HepG2 (cell line): ENCODE measurements around the gene PHOSPHO2. TPM values are rescaled to one million over a fixed set of nuclear protein-coding genes. Genes with fewer than 3 reads are reported as not detected.
A peak's percentile ranks its signal among the peaks of the same experiment; 100 is the strongest.

Experiments used
- ATRX ChIP-seq: sonication (generic); formaldehyde crosslinking; IDR thresholded peaks from 2 replicates; pipeline ENCODE4 v1.4.0; 2020; ENCODE audit warnings: missing genetic modification reagents, borderline replicate concordance
- CHD4 ChIP-seq: fragments of 200-600 bp; sonication (generic); IDR thresholded peaks from 2 replicates; pipeline ENCODE4 v1.7.0; 2017; ENCODE audit warnings: mild to moderate bottlenecking, low read length, borderline replicate concordance
- KDM5B ChIP-seq: sonication (generic); formaldehyde crosslinking; IDR thresholded peaks from 2 replicates; pipeline ENCODE4 v1.4.0; 2020; ENCODE audit warnings: missing genetic modification reagents, mild to moderate bottlenecking, borderline replicate concordance
- MATR3 ChIP-seq: sonication (generic); formaldehyde crosslinking; IDR thresholded peaks from 2 replicates; pipeline ENCODE4 v1.4.0; 2020; ENCODE audit warnings: missing genetic modification reagents
- NBN ChIP-seq: fragments of 450-650 bp; conservative IDR thresholded peaks from 2 replicates; pipeline ENCODE4 v1.6.1; 2017
- NR2F2 ChIP-seq: IDR thresholded peaks from 2 replicates; pipeline ENCODE4 v1.6.1; 2012; ENCODE audit warnings: low read depth, inconsistent platforms, borderline replicate concordance
- SALL2 ChIP-seq: sonication (generic); formaldehyde crosslinking; IDR thresholded peaks from 2 replicates; pipeline ENCODE4 v1.8.1; 2023; ENCODE audit warnings: mild to moderate bottlenecking, missing genetic modification reagents, inconsistent platforms
- SP4 ChIP-seq: sonication (generic); formaldehyde crosslinking; IDR thresholded peaks from 2 replicates; pipeline ENCODE4 v1.8.1; 2023; ENCODE audit warnings: mild to moderate bottlenecking, missing genetic modification reagents
- ZBTB8A ChIP-seq: sonication (generic); formaldehyde crosslinking; IDR thresholded peaks from 2 replicates; pipeline ENCODE4 v1.4.0; 2020; ENCODE audit warnings: mild to moderate bottlenecking, low read depth, missing genetic modification reagents, borderline replicate concordance
- ZFP36L1 ChIP-seq: sonication (generic); formaldehyde crosslinking; IDR thresholded peaks from 2 replicates; pipeline ENCODE4 v1.8.0; 2022; ENCODE audit warnings: mild to moderate bottlenecking, missing genetic modification reagents, moderate library complexity
- ZNF3 ChIP-seq: IDR thresholded peaks from 2 replicates; pipeline ENCODE4 v1.7.0; 2017; ENCODE audit warnings: inconsistent platforms
- ZNF329 ChIP-seq: sonication (generic); formaldehyde crosslinking; IDR thresholded peaks from 2 replicates; pipeline ENCODE4 v1.9.0; 2021; ENCODE audit warnings: low read depth, mild to moderate bottlenecking, missing genetic modification reagents
- ZNF510 ChIP-seq: sonication (generic); formaldehyde crosslinking; IDR thresholded peaks from 2 replicates; pipeline ENCODE4 v1.4.0; 2020; ENCODE audit warnings: low read depth, mild to moderate bottlenecking, missing genetic modification reagents
- ZNF552 ChIP-seq: sonication (generic); formaldehyde crosslinking; IDR thresholded peaks from 2 replicates; pipeline ENCODE4 v1.9.0; 2022; ENCODE audit warnings: missing genetic modification reagents, mild to moderate bottlenecking, borderline replicate concordance
- ZNF781 ChIP-seq: sonication (generic); formaldehyde crosslinking; IDR thresholded peaks from 2 replicates; pipeline ENCODE4 v1.5.1; 2020; ENCODE audit warnings: borderline replicate concordance, mild to moderate bottlenecking, missing genetic modification reagents; ENCODE audit errors: not compliant biosample characterization
- ZNF879 ChIP-seq: sonication (generic); formaldehyde crosslinking; IDR thresholded peaks from 2 replicates; pipeline ENCODE4 v1.8.1; 2023; ENCODE audit warnings: missing genetic modification reagents
- ZSCAN25 ChIP-seq: sonication (generic); formaldehyde crosslinking; IDR thresholded peaks from 2 replicates; pipeline ENCODE4 v1.8.0; 2022; ENCODE audit warnings: mild to moderate bottlenecking, missing genetic modification reagents
- polyA plus RNA-seq, 8 experiments: library from polyadenylated mRNA; depleted of rRNA in 3 of 8; stranded (reverse) in 7 of 8; unstranded in 1 of 8; fragments of >200 nt; fragmentation: Illumina TruSeq in 4 of 8; extraction: Trizol in 4 of 8; gene quantifications; 2 replicates each; pipeline versions ENCODE4 v1.2.1 to v1.2.3, GENCODE V29; 2011 to 2016; ENCODE audit warnings: low read depth in 4 of 8, missing spikeins in 1 of 8, mixed read lengths in 1 of 8; ENCODE audit not compliant: insufficient read depth in 1 of 8
- total RNA-seq, 5 experiments: library from RNA; depleted of rRNA; stranded (reverse); fragments of >200 nt; fragmentation: Illumina TruSeq; extraction: Trizol; gene quantifications; 2 replicates each; pipeline ENCODE4 v1.2.3, GENCODE V29; 2016; ENCODE audit warnings: low read depth in 1 of 5
- TF ChIP-seq, protein P1 (sequence below): sonication (generic); formaldehyde crosslinking; conservative IDR thresholded peaks from 2 replicates; pipeline ENCODE4 v1.5.0; 2020; ENCODE audit warnings: missing genetic modification reagents
- TF ChIP-seq, protein P2 (sequence below): sonication (generic); formaldehyde crosslinking; IDR thresholded peaks from 2 replicates; pipeline ENCODE4 v1.8.1; 2023; ENCODE audit warnings: mild to moderate bottlenecking, missing genetic modification reagents
- TF ChIP-seq, protein P3 (sequence below): sonication (generic); formaldehyde crosslinking; IDR thresholded peaks from 2 replicates; pipeline ENCODE4 v1.4.0; 2020; ENCODE audit warnings: missing genetic modification reagents

PHOSPHO2 gene
- total and polyA plus RNA-seq, 2 of the 13 experiments (the other 11 are each of a cell fraction or from before 2014, with no cell fraction given), result 6.1 to 11.4 TPM

DNA sequence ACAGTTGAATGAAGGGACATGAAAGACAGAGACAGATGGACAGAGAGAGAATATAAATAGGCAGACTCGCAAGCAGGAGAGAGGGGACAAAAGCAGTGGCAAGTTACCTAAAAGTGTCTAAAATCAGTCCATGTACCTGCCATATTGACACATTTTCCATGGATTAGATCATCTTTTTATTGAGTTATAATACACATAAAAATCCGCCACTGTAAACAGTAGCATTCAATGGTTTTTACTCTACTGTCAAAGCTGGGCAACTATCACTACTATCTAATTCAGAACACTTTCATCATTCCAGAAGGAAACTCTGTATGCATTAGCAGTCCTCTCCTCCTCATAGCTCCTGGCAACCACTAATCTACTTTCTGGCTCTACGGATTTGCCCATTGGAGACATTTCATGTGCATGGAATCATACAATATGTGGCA, 10.1 kb upstream of the PHOSPHO2 start (continued):
- TF ChIP-seq, protein P1, sequence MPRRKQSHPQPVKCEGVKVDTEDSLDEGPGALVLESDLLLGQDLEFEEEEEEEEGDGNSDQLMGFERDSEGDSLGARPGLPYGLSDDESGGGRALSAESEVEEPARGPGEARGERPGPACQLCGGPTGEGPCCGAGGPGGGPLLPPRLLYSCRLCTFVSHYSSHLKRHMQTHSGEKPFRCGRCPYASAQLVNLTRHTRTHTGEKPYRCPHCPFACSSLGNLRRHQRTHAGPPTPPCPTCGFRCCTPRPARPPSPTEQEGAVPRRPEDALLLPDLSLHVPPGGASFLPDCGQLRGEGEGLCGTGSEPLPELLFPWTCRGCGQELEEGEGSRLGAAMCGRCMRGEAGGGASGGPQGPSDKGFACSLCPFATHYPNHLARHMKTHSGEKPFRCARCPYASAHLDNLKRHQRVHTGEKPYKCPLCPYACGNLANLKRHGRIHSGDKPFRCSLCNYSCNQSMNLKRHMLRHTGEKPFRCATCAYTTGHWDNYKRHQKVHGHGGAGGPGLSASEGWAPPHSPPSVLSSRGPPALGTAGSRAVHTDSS (CRISPR knock-in tag), result no peak
- TF ChIP-seq ZNF879 (CRISPR knock-in tag) (0 out of 2 replicates have a peak, but pooled peaks have one; percentile 43), ZBTB8A (CRISPR knock-in tag) (0 out of 2 replicates have a peak, but pooled peaks have one; percentile 52), SP4 (CRISPR knock-in tag) (no peak), ZNF510 (CRISPR knock-in tag) (0 out of 2 replicates have a peak, but pooled peaks have one; percentile 16), ATRX (no peak), NBN (no peak), NR2F2 (no peak), KDM5B (CRISPR knock-in tag) (no peak), ZSCAN25 (CRISPR knock-in tag) (no peak), ZNF552 (CRISPR knock-in tag) (no peak), ZNF781 (no peak), ZNF329 (CRISPR knock-in tag) (no peak), SALL2 (CRISPR knock-in tag) (no peak), ZFP36L1 (CRISPR knock-in tag) (0 out of 2 replicates have a peak, but pooled peaks have one; percentile 14), CHD4 (peak; percentile 2; the same call in 1 of the 2 replicates), ZNF3 (no peak), MATR3 (CRISPR knock-in tag) (no peak)
- TF ChIP-seq, protein P2, sequence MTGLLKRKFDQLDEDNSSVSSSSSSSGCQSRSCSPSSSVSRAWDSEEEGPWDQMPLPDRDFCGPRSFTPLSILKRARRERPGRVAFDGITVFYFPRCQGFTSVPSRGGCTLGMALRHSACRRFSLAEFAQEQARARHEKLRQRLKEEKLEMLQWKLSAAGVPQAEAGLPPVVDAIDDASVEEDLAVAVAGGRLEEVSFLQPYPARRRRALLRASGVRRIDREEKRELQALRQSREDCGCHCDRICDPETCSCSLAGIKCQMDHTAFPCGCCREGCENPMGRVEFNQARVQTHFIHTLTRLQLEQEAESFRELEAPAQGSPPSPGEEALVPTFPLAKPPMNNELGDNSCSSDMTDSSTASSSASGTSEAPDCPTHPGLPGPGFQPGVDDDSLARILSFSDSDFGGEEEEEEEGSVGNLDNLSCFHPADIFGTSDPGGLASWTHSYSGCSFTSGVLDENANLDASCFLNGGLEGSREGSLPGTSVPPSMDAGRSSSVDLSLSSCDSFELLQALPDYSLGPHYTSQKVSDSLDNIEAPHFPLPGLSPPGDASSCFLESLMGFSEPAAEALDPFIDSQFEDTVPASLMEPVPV (CRISPR knock-in tag), result 0 out of 2 replicates have a peak, but pooled peaks have one; percentile 17
- TF ChIP-seq, protein P3, sequence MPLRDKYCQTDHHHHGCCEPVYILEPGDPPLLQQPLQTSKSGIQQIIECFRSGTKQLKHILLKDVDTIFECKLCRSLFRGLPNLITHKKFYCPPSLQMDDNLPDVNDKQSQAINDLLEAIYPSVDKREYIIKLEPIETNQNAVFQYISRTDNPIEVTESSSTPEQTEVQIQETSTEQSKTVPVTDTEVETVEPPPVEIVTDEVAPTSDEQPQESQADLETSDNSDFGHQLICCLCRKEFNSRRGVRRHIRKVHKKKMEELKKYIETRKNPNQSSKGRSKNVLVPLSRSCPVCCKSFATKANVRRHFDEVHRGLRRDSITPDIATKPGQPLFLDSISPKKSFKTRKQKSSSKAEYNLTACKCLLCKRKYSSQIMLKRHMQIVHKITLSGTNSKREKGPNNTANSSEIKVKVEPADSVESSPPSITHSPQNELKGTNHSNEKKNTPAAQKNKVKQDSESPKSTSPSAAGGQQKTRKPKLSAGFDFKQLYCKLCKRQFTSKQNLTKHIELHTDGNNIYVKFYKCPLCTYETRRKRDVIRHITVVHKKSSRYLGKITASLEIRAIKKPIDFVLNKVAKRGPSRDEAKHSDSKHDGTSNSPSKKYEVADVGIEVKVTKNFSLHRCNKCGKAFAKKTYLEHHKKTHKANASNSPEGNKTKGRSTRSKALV (CRISPR knock-in tag), result no peak
